OCI-LY1 (cell line): Measurements from ENCODE around the gene HES2.
A peak's percentile ranks its signal among the peaks of the same experiment; 100 is the strongest.

Experiments used
- EZH2 ChIP-seq: fragments of 200-600 bp; sonication (generic), shearing (Covaris generic); IDR thresholded peaks from 2 replicates; pipeline ENCODE4 v1.8.0; 2017; ENCODE audit warnings: borderline replicate concordance, mixed run types, mild to moderate bottlenecking, antibody characterized with exemption, low read length, moderate library complexity, mixed read lengths
- TF ChIP-seq, protein P1 (sequence below): fragments of 200-600 bp; sonication (generic), shearing (Covaris generic); IDR thresholded peaks from 2 replicates; pipeline ENCODE4 v1.5.1; 2017; ENCODE audit warnings: mild to moderate bottlenecking, antibody characterized with exemption, low read length, moderate library complexity, mixed read lengths

- TF ChIP-seq, protein P1, sequence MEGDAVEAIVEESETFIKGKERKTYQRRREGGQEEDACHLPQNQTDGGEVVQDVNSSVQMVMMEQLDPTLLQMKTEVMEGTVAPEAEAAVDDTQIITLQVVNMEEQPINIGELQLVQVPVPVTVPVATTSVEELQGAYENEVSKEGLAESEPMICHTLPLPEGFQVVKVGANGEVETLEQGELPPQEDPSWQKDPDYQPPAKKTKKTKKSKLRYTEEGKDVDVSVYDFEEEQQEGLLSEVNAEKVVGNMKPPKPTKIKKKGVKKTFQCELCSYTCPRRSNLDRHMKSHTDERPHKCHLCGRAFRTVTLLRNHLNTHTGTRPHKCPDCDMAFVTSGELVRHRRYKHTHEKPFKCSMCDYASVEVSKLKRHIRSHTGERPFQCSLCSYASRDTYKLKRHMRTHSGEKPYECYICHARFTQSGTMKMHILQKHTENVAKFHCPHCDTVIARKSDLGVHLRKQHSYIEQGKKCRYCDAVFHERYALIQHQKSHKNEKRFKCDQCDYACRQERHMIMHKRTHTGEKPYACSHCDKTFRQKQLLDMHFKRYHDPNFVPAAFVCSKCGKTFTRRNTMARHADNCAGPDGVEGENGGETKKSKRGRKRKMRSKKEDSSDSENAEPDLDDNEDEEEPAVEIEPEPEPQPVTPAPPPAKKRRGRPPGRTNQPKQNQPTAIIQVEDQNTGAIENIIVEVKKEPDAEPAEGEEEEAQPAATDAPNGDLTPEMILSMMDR, result peak; percentile 60
- no peak for TF ChIP-seq EZH2
These were observed 5.3 kb downstream of the HES2 start for GRCh38 chr1:6414443-6414844.
